GM18511 (cell line): Measurements from ENCODE around the gene CCNG1.

Source experiments
- ATAC-seq: cut with Tn5 transposase; IDR thresholded peaks from one replicate; pipeline ENCODE4 v1.9.1; 2021; ENCODE audit warnings: mild to moderate bottlenecking, moderate library complexity; ENCODE audit not compliant: unreplicated experiment

CCNG1 gene

GRCh38 chr5:163489055-163489744 is 51.8 kb downstream of the CCNG1 start:
- ATAC-seq: no peak

- no peak for ATAC-seq
Observed at GRCh38 chr5:163489745-163490075, 52.3 kb downstream of the CCNG1 start.
